ENCODE results near the gene TSEN2.
"Not testable (repeated sequence)": the region's sequence is repeated elsewhere in the genome, so short reads cannot be mapped to it uniquely, and the experiment has no call there.

Gene TSEN2

DNA sequence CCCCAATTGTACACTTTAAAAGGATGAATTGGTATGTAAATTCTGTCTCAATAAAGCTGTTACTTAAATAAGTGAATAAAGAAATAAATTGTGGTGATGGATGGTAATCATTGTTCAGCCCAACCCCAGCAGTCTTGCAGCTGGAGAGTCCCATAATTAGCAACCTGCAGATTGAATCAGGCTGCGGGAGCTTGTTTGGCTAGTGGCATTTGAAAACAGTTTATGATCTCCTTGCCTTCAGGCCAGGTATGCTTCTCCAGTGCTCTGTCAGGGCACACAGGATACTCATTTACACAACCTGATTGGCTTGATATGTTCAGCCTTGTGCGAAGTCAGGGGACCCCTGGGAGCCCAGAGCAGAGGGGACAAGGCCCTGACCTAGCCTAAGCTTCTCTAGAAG, 16.5 kb upstream of the TSEN2 start:
- no peak overlapping the region for H3K4me3 ChIP-seq (ENCODE audit: low read length)
- H3K4me1 ChIP-seq (ENCODE audit: insufficient read depth, low read length) = no peaks in the 10 kb centered on the region
- no peak overlapping the region for H3K27ac ChIP-seq (ENCODE audit: low read length)
- H3K9me3 ChIP-seq (ENCODE audit: insufficient read depth, low read depth, low read length) = no peaks in the 10 kb centered on the region
- no peaks in the 10 kb centered on the region for H3K27me3 ChIP-seq (ENCODE audit: insufficient read depth, low read length)
- H3K9ac ChIP-seq (ENCODE audit: low read depth, low read length) = no peak overlapping the region
- H3K36me3 ChIP-seq (ENCODE audit: insufficient read depth, low read depth, low read length) = no peaks in the 10 kb centered on the region

DNA sequence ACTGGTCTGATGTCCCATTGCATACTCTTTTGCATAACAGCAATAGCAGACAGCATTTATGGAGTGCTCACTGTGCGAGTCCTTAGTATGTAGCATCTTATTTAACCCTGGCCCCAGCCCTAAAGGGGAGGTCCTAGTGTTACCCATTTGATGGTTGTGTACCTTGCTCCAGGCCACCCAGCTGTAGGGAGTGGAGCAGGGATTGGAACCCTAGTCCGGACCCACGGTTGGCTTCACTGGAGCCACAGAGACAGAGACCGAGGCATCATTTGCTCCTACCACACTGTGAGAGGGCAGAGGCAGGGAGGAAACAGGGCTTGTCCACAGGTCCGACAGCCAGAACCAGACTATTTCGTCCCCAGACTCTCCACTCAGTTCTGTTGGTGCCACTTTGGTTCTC, 16.0 kb upstream of the TSEN2 start:
- Histone ChIP-seq H3K9ac (ENCODE audit: low read depth, low read length) (no peak overlapping the region), H3K27ac (ENCODE audit: low read length) (no peak overlapping the region), H3K36me3 (ENCODE audit: insufficient read depth, low read depth, low read length) (no peaks in the 10 kb centered on the region), H3K4me1 (ENCODE audit: insufficient read depth, low read length) (no peaks in the 10 kb centered on the region), H3K4me3 (ENCODE audit: low read length) (no peak overlapping the region), H3K27me3 (ENCODE audit: insufficient read depth, low read length) (no peaks in the 10 kb centered on the region), H3K9me3 (ENCODE audit: insufficient read depth, low read depth, low read length) (no peaks in the 10 kb centered on the region)

DNA sequence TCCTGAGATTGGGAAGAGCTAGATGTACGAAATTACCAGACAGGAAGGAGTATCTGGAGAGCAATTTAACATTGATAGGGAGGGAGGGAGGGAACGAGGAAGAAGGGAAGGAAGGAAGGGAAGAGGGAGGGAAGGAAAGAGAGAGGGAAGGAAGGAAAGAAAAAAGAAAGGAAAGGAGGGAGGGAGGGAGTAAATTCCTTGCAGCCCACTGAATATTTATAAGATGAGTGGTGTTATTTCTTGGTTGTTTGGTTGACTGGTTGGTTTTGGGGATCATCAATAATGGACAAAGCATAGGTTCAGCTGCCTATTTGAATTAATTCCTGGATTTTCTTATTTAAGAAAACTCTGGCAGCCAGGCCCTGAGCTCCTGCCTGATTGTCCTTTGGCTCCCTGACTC, 15.5 kb upstream of the TSEN2 start:
- Histone ChIP-seq H3K27me3 (ENCODE audit: insufficient read depth, low read length) (no peaks in the 10 kb centered on the region), H3K4me3 (ENCODE audit: low read length) (no peak overlapping the region), H3K9me3 (ENCODE audit: insufficient read depth, low read depth, low read length) (no peaks in the 10 kb centered on the region), H3K36me3 (ENCODE audit: insufficient read depth, low read depth, low read length) (no peaks in the 10 kb centered on the region), H3K4me1 (ENCODE audit: insufficient read depth, low read length) (no peaks in the 10 kb centered on the region), H3K9ac (ENCODE audit: low read depth, low read length) (no peak overlapping the region), H3K27ac (ENCODE audit: low read length) (no peak overlapping the region)

DNA sequence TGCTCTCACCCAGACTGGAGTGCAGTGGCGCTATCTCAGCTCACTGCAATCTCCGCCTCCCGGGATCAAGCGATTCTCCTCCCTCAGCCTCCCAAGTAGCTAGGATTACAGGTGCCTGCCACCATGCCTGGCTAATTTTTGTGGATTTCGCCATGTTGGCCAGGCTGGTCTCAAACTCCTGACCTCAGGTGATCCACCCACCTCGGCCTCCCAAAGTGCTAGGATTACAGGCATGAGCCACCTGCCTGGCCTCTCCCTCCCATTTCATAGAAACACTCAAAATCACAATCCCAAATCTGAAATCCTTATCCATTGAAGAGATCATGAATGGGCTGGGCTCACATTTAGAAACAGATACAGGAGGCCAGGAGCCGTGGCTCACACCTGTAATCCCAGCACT, 15.1 kb upstream of the TSEN2 start:
- H3K27ac ChIP-seq (ENCODE audit: low read length); H3K9me3 ChIP-seq (ENCODE audit: insufficient read depth, low read depth, low read length); H3K36me3 ChIP-seq (ENCODE audit: insufficient read depth, low read depth, low read length); H3K4me3 ChIP-seq (ENCODE audit: low read length); H3K4me1 ChIP-seq (ENCODE audit: insufficient read depth, low read length); H3K9ac ChIP-seq (ENCODE audit: low read depth, low read length); H3K27me3 ChIP-seq (ENCODE audit: insufficient read depth, low read length): not testable (repeated sequence)

DNA sequence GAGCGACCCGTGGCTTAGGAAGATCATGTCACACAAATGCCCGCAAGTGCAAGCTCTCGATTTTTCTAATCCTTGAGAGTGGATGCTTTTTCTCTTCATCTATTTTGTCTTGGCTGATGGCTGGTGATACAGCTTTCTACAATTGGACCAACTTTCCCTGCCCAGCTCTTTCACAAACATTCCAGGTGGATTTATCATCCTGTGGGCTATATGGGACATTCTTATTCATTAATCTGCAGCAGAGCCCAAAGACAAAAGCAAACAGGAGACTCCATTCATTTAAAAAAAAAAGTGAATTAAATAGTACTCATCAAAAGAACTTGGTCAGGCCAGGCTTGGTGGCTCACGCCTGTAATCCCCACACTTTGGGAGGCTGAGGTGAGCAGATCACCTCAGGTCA, 14.2 kb upstream of the TSEN2 start:
- no peak overlapping the region for H3K27ac ChIP-seq (ENCODE audit: low read length)
- H3K9me3 ChIP-seq (ENCODE audit: insufficient read depth, low read depth, low read length) = no peaks in the 10 kb centered on the region
- H3K4me3 ChIP-seq (ENCODE audit: low read length) = no peak overlapping the region
- H3K4me1 ChIP-seq (ENCODE audit: insufficient read depth, low read length) = no peaks in the 10 kb centered on the region
- H3K27me3 ChIP-seq (ENCODE audit: insufficient read depth, low read length) = no peaks in the 10 kb centered on the region
- H3K36me3 ChIP-seq (ENCODE audit: insufficient read depth, low read depth, low read length) = no peaks in the 10 kb centered on the region
- H3K9ac ChIP-seq (ENCODE audit: low read depth, low read length) = no peak overlapping the region

DNA sequence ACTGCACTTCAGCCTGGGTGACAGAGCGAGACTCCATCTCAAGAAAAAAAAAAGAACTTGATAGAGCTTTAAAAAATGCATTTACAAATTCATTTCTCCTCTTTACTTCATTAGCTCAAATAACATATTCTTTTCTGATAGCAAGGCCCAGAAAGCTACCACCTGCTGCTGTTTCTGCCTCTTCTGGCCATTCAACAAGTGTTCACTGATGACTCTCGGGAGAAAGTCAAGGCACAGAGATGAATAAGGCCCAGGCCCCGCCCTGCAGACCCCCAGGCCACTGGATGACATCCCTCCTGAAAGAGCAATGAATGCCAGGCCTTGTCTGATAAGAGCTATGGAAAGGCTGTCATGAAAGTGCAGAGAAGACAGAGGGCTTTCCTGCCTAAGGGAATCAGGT, 13.6 kb upstream of the TSEN2 start:
- Histone ChIP-seq H3K4me3 (ENCODE audit: low read length) (no peak overlapping the region), H3K27me3 (ENCODE audit: insufficient read depth, low read length) (no peaks in the 10 kb centered on the region), H3K9ac (ENCODE audit: low read depth, low read length) (no peak overlapping the region), H3K9me3 (ENCODE audit: insufficient read depth, low read depth, low read length) (no peaks in the 10 kb centered on the region), H3K4me1 (ENCODE audit: insufficient read depth, low read length) (no peaks in the 10 kb centered on the region), H3K27ac (ENCODE audit: low read length) (no peak overlapping the region), H3K36me3 (ENCODE audit: insufficient read depth, low read depth, low read length) (no peaks in the 10 kb centered on the region)

DNA sequence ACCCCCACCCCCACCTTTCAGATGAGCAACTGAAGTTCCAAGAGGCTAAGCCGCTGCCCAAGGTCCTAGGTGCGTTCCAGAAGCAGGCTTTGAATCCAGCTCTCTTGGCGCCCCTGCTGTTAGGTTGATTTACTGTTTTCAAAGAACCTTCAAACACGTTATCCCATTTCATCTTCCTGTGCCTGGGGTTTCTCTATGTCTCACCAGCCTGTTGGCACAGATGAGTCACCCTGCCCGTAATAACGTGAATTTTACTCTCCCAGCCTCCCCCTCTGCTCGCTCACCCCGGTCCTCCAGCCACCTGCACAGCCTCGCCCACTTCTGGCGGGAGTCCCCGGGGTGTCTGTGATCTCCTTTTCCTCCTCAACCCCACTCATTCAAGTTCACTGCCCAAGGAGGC, 13.0 kb upstream of the TSEN2 start:
- Histone ChIP-seq H3K27ac (ENCODE audit: low read length) (no peak overlapping the region), H3K36me3 (ENCODE audit: insufficient read depth, low read depth, low read length) (no peaks in the 10 kb centered on the region), H3K9ac (ENCODE audit: low read depth, low read length) (no peak overlapping the region), H3K27me3 (ENCODE audit: insufficient read depth, low read length) (no peaks in the 10 kb centered on the region), H3K4me1 (ENCODE audit: insufficient read depth, low read length) (no peaks in the 10 kb centered on the region), H3K9me3 (ENCODE audit: insufficient read depth, low read depth, low read length) (no peaks in the 10 kb centered on the region), H3K4me3 (ENCODE audit: low read length) (no peak overlapping the region)

DNA sequence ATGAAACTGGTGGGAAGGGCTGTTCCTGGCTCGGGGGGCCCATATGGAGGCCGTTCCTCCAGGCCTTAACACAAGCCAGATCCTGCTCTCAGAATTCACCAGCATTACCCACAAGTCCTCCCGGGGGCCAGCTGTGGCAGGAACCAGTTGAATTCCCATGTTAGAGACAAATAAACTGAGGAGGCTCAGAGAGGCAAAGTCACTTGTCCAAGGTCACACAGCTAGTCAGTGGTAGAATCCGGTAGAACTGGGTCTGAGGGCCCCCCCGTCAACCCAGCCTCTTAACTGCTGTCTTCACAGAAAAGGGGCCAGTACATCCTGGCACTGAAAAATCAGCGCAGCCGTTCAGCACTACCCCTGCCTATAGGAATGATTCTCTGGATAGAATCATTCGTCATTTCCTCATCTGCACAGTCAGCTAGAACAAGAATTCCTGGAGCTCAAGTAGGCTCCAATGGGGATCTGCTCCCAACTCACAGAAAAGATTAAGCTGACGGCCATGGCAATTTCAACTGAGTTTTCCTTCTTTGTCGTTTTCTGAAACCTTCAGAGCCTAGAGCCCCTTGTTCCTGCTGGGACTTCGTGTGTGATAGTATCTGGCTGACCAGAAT, 12.2 kb upstream of the TSEN2 start:
- no peaks in the 10 kb centered on the region for H3K9me3 ChIP-seq (ENCODE audit: insufficient read depth, low read depth, low read length)
- no peak overlapping the region for H3K4me3 ChIP-seq (ENCODE audit: low read length)
- no peak overlapping the region for H3K9ac ChIP-seq (ENCODE audit: low read depth, low read length)
- no peaks in the 10 kb centered on the region for H3K4me1 ChIP-seq (ENCODE audit: insufficient read depth, low read length)
- no peaks in the 10 kb centered on the region for H3K27me3 ChIP-seq (ENCODE audit: insufficient read depth, low read length)
- no peaks in the 10 kb centered on the region for H3K36me3 ChIP-seq (ENCODE audit: insufficient read depth, low read depth, low read length)
- no peak overlapping the region for H3K27ac ChIP-seq (ENCODE audit: low read length)

DNA sequence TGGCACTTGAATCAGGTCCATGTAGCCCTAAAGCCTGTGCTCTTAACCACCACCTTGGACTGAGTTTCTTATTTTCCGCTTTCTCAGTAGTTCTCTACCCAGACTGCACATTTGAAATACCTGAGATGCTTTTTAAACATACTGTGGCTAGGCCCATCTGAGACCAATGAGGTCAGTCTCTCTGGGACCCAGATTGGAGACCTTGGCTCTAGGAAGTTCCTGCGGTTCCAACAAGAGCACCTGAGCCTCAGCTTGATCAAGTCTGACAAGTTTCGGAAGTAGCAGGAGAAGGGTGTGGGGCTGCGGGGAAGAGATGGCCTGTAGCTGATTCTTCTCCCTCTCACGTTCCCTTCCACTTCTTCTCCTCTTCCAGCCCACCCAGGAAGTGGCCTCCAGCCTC, 11.5 kb upstream of the TSEN2 start:
- H3K27me3 ChIP-seq (ENCODE audit: insufficient read depth, low read length) = no peaks in the 10 kb centered on the region
- no peaks in the 10 kb centered on the region for H3K9me3 ChIP-seq (ENCODE audit: insufficient read depth, low read depth, low read length)
- no peak overlapping the region for H3K27ac ChIP-seq (ENCODE audit: low read length)
- H3K36me3 ChIP-seq (ENCODE audit: insufficient read depth, low read depth, low read length) = no peaks in the 10 kb centered on the region
- no peaks in the 10 kb centered on the region for H3K4me1 ChIP-seq (ENCODE audit: insufficient read depth, low read length)
- H3K9ac ChIP-seq (ENCODE audit: low read depth, low read length) = no peak overlapping the region
- no peak overlapping the region for H3K4me3 ChIP-seq (ENCODE audit: low read length)

DNA sequence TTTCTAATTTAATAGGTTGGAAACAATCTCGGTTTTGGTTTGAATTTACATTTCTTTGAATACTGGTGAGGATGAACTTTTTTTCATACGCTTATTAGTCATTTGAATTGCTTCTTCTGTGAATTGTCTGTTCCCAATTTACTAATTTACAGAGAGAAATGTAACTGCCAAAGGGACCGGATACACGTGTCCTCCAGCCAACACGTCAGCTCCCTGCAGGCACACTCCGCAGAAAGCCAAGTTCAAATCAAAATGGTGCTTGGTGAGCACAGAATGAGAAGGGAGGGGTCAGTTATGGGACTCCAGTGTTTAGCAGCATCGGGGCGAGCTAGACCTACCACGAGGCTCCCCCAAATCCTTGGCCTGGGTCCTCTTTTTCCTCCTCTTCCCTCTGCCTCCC, 10.8 kb upstream of the TSEN2 start:
- Histone ChIP-seq H3K27me3 (ENCODE audit: insufficient read depth, low read length) (no peaks in the 10 kb centered on the region), H3K4me1 (ENCODE audit: insufficient read depth, low read length) (no peaks in the 10 kb centered on the region)

DNA sequence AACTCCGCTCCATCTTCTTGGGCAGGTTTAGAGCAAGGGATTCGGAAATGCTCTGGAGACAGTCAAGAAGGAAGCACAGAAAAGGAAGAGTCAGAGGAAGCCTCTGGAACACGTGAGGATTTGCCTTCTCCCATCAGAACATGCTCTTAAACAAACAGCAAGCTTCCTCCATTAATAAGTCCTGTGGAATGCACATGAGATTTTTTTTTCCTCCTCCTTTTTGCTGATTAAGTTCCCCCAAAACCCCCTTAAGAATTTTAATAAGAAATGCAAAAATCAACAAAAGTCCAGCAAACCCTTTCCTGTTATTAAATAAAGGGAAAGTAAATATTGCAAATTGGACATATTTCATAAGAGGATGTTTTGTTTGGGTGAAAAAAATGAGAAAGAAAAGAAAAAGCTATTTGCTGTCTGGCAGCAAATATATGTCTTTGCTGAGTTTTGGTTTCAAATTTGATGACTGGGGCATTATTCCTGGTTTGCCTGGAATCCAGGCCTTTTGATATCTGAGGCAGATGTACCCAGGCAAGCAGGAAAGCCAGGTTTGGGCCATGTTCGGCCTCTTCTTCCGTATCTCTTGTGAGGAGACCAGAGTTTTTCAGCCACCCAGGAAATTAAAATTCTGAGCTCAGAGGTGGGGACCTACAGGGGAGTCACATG, 7.9 kb upstream of the TSEN2 start:
- no peaks in the 10 kb centered on the region for H3K36me3 ChIP-seq (ENCODE audit: insufficient read depth, low read depth, low read length)
- no peak overlapping the region for H3K9ac ChIP-seq (ENCODE audit: low read depth, low read length)
- H3K27me3 ChIP-seq (ENCODE audit: insufficient read depth, low read length) = no peaks in the 10 kb centered on the region
- no peak overlapping the region for H3K4me3 ChIP-seq (ENCODE audit: low read length)
- H3K27ac ChIP-seq (ENCODE audit: low read length) = no peak overlapping the region
- H3K9me3 ChIP-seq (ENCODE audit: insufficient read depth, low read depth, low read length) = no peaks in the 10 kb centered on the region
- H3K4me1 ChIP-seq (ENCODE audit: insufficient read depth, low read length) = no peaks in the 10 kb centered on the region; the same call in 1 of the 2 replicates

More for the DNA sequence above, 10.8 kb upstream of the TSEN2 start:
- Histone ChIP-seq H3K9me3 (ENCODE audit: insufficient read depth, low read depth, low read length) (no peaks in the 10 kb centered on the region), H3K9ac (ENCODE audit: low read depth, low read length) (no peak overlapping the region), H3K27ac (ENCODE audit: low read length) (no peak overlapping the region), H3K36me3 (ENCODE audit: insufficient read depth, low read depth, low read length) (no peaks in the 10 kb centered on the region), H3K4me3 (ENCODE audit: low read length) (no peak overlapping the region)

DNA sequence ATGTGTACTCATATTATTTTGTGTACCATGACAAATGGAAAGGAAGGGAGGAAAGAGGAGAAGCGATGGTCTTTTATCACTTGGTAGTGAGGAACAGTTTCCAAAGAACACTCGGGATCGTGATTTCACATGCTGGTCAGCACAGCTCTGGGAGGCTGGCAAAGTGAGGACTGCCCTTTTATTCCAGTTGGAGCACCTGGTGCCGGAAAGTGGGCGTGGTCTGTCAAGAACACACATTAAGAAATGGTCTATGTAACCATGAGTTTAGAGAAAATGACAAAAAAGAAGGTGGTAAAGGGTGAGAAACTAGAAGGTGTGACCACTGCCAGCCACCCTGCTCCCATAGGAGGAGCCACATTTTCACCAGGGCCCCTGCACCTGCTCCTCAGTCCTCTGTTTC, 7.0 kb upstream of the TSEN2 start:
- no peaks in the 10 kb centered on the region; the same call in 1 of the 2 replicates for H3K4me1 ChIP-seq (ENCODE audit: insufficient read depth, low read length)
- H3K4me3 ChIP-seq (ENCODE audit: low read length) = no peak overlapping the region
- no peaks in the 10 kb centered on the region for H3K36me3 ChIP-seq (ENCODE audit: insufficient read depth, low read depth, low read length)
- no peaks in the 10 kb centered on the region for H3K27me3 ChIP-seq (ENCODE audit: insufficient read depth, low read length)
- H3K9ac ChIP-seq (ENCODE audit: low read depth, low read length) = no peak overlapping the region
- H3K27ac ChIP-seq (ENCODE audit: low read length) = no peak overlapping the region
- H3K9me3 ChIP-seq (ENCODE audit: insufficient read depth, low read depth, low read length) = no peaks in the 10 kb centered on the region

Data from iPS-20b (cell line).